Neural progenitor cell (in vitro differentiated cells): ENCODE data around the gene FERMT3. TPM values are rescaled to one million over a fixed set of nuclear protein-coding genes. Genes with fewer than 3 reads are reported as not detected.

Source experiments
- DNase-seq: peaks from one replicate; pipeline ENCODE4 v3.0.0-alpha.2; 2016; ENCODE audit warnings: low spot score
- H2AFZ ChIP-seq: fragments of 200-600 bp; sonication (generic); replicated peaks from 2 replicates; pipeline ENCODE4 v1.6.1; 2016; ENCODE audit warnings: antibody characterized with exemption
- H3F3A ChIP-seq: fragments of 200-600 bp; sonication (generic); 2 replicates; pipeline ENCODE4 v1.6.1; 2016; ENCODE audit warnings: antibody characterized with exemption, low read depth
- H3K27ac ChIP-seq: fragments of 200-600 bp; sonication (generic); 2 replicates; pipeline ENCODE4 v1.5.1; 2016; ENCODE audit warnings: mild to moderate bottlenecking
- H3K27me3 ChIP-seq: fragments of 200-600 bp; sonication (generic); 2 replicates; pipeline ENCODE4 v1.6.1; 2016; ENCODE audit warnings: mild to moderate bottlenecking, moderate library complexity
- H3K36me3 ChIP-seq: fragments of 200-600 bp; sonication (generic); 2 replicates; pipeline ENCODE4 v1.5.1; 2016
- H3K4me1 ChIP-seq: fragments of 200-600 bp; sonication (generic); 2 replicates; pipeline ENCODE4 v1.6.1; 2016; ENCODE audit warnings: mixed run types
- H3K4me2 ChIP-seq: fragments of 200-600 bp; sonication (generic); 2 replicates; pipeline ENCODE4 v1.6.1; 2016
- H3K4me3 ChIP-seq: fragments of 200-600 bp; sonication (generic); 2 replicates; pipeline ENCODE4 v1.5.1; 2016
- H3K79me2 ChIP-seq: fragments of 200-600 bp; sonication (generic); 2 replicates; pipeline ENCODE4 v1.6.1; 2016; ENCODE audit warnings: low read depth
- H3K9ac ChIP-seq: fragments of 200-600 bp; sonication (generic); 2 replicates; pipeline ENCODE4 v1.6.1; 2016
- H3K9me3 ChIP-seq: fragments of 200-600 bp; sonication (generic); 2 replicates; pipeline ENCODE4 v1.5.1; 2016; ENCODE audit warnings: low read depth
- H4K20me1 ChIP-seq: fragments of 200-600 bp; sonication (generic); 2 replicates; pipeline ENCODE4 v1.6.1; 2016; ENCODE audit warnings: low read depth
- H3K27ac Mint-ChIP-seq: 3 replicates; pipeline ENCODE4 v1.8.0; 2021; ENCODE audit warnings: mixed read lengths
- H3K27me3 Mint-ChIP-seq: 2 replicates; pipeline ENCODE4 v1.8.0; 2022; ENCODE audit warnings: low read depth, mild to moderate bottlenecking, inconsistent platforms, moderate library complexity, mixed read lengths; ENCODE audit not compliant: insufficient read depth
- H3K36me3 Mint-ChIP-seq: 3 replicates; pipeline ENCODE4 v1.8.0; 2021; ENCODE audit warnings: mixed read lengths
- H3K4me1 Mint-ChIP-seq: 3 replicates; pipeline ENCODE4 v1.8.0; 2021; ENCODE audit warnings: mixed read lengths
- H3K4me3 Mint-ChIP-seq: 3 replicates; pipeline ENCODE4 v1.8.0; 2021; ENCODE audit warnings: mild to moderate bottlenecking, moderate library complexity, mixed read lengths
- H3K9me3 Mint-ChIP-seq: 3 replicates; pipeline ENCODE4 v1.8.0; 2020; ENCODE audit warnings: mixed read lengths
- CTCF ChIP-seq: fragments of 200-600 bp; sonication (generic); IDR thresholded peaks from 2 replicates; pipeline ENCODE4 v1.5.1; 2017; ENCODE audit warnings: antibody characterized with exemption, mild to moderate bottlenecking
- EZH2 ChIP-seq: fragments of 200-600 bp; sonication (generic); IDR thresholded peaks from 2 replicates; pipeline ENCODE4 v1.6.1; 2017; ENCODE audit warnings: antibody characterized with exemption, mild to moderate bottlenecking, moderate library complexity
- EZH2phosphoT487 ChIP-seq: fragments of 200-600 bp; sonication (generic); IDR thresholded peaks from 2 replicates; pipeline ENCODE4 v1.6.1; 2017; ENCODE audit warnings: antibody characterized with exemption
- total RNA-seq: library from RNA; depleted of rRNA; stranded (reverse); fragments of >200 nt; gene quantifications from 2 replicates; pipeline ENCODE4 v1.2.3, GENCODE V29; 2015; ENCODE audit warnings: low replicate concordance

FERMT3 gene
- total RNA-seq, 1 donor from 2014 or later: not detected

GRCh38 chr11:64185693-64186491, 20.6 kb upstream of the FERMT3 start, which contains the start of gene STIP1:
Gene STIP1, plus strand, starts transcription at chr11:64186171. Its CDS starts 91 bp downstream, at chr11:64186262.
- Mint-ChIP-seq H3K4me1 (peaks cover 42% of the 10 kb centered on the region), H3K36me3 (peaks cover 12% of the 10 kb centered on the region), H3K9me3 (peaks cover 3% of the 10 kb centered on the region), H3K27ac (peak within 1 kb of the TSS; percentile 98), H3K27me3 (peaks cover 11% of the 10 kb centered on the region), H3K4me3 (peak within 1 kb of the TSS; percentile 99)
- H3K4me3 ChIP-seq: peak within 1 kb of the TSS; percentile 62
- TF ChIP-seq CTCF (peak; percentile 51), EZH2 (no peak), EZH2phosphoT487 (no peak)
- H3K9ac ChIP-seq: peak within 1 kb of the TSS; percentile 63
- H3K4me1 ChIP-seq: peaks cover 9% of the 10 kb centered on the region
- H2AFZ ChIP-seq: no peak within 1 kb of the TSS
- H3K27me3 ChIP-seq: no peaks in the 10 kb centered on the region
- peaks cover 29% of the 10 kb centered on the region for H3K79me2 ChIP-seq
- DNase-seq: peak; percentile 100
- H3K27ac ChIP-seq: peak within 1 kb of the TSS; percentile 84
- peak within 1 kb of the TSS; percentile 86 for H3K4me2 ChIP-seq
- no peaks in the 10 kb centered on the region for H3K9me3 ChIP-seq
- H4K20me1 ChIP-seq: peaks cover 16% of the 10 kb centered on the region
- H3K36me3 ChIP-seq: no peaks in the 10 kb centered on the region
- peaks cover 33% of the 10 kb centered on the region for H3F3A ChIP-seq

GRCh38 chr11:64186492-64187165, 19.9 kb upstream of the FERMT3 start:
- H3K4me1 Mint-ChIP-seq: peaks cover 34% of the 10 kb centered on the region
- peaks cover 11% of the 10 kb centered on the region for H3K27me3 Mint-ChIP-seq
- peak; percentile 32 for DNase-seq
- peaks cover 12% of the 10 kb centered on the region for H3K36me3 Mint-ChIP-seq
- peak overlapping the region; percentile 90 for H3K27ac Mint-ChIP-seq
- no peak for TF ChIP-seq CTCF
- no peak for TF ChIP-seq EZH2phosphoT487
- no peak for TF ChIP-seq EZH2
- Histone ChIP-seq H3K27ac (peak overlapping the region; percentile 64), H2AFZ (no peak overlapping the region), H4K20me1 (peaks cover 13% of the 10 kb centered on the region), H3K4me1 (peaks cover 5% of the 10 kb centered on the region), H3K4me2 (no peak overlapping the region), H3K36me3 (no peaks in the 10 kb centered on the region), H3K4me3 (no peak overlapping the region), H3K79me2 (peaks cover 29% of the 10 kb centered on the region), H3K9me3 (no peaks in the 10 kb centered on the region), H3K9ac (no peak overlapping the region), H3F3A (peaks cover 32% of the 10 kb centered on the region), H3K27me3 (no peaks in the 10 kb centered on the region)
- H3K4me3 Mint-ChIP-seq: no peak overlapping the region
- H3K9me3 Mint-ChIP-seq: peaks cover 3% of the 10 kb centered on the region

- no peak for DNase-seq
Observed at GRCh38 chr11:64192434-64192833, 14.1 kb upstream of the FERMT3 start.

More at GRCh38 chr11:64192434-64192833, 14.1 kb upstream of the FERMT3 start:
- Histone ChIP-seq H3K27ac (no peak overlapping the region), H3K4me2 (no peak overlapping the region), H4K20me1 (peaks cover 7% of the 10 kb centered on the region), H3K27me3 (no peaks in the 10 kb centered on the region), H3K36me3 (peaks cover 12% of the 10 kb centered on the region), H2AFZ (no peak overlapping the region), H3K79me2 (peaks cover 11% of the 10 kb centered on the region), H3F3A (peaks cover 5% of the 10 kb centered on the region), H3K4me3 (no peak overlapping the region), H3K9me3 (no peaks in the 10 kb centered on the region), H3K4me1 (no peaks in the 10 kb centered on the region), H3K9ac (no peak overlapping the region)
- peaks cover 2% of the 10 kb centered on the region for H3K27me3 Mint-ChIP-seq
- H3K4me3 Mint-ChIP-seq: no peak overlapping the region
- H3K27ac Mint-ChIP-seq: no peak overlapping the region
- TF ChIP-seq EZH2 (no peak), CTCF (no peak), EZH2phosphoT487 (no peak)
- H3K9me3 Mint-ChIP-seq: no peaks in the 10 kb centered on the region
- H3K36me3 Mint-ChIP-seq: peaks cover 38% of the 10 kb centered on the region
- peaks cover 9% of the 10 kb centered on the region for H3K4me1 Mint-ChIP-seq
